ENCODE data around the gene CDH5.

The CDH5 gene

GRCh38 chr16:66390346-66391108 is 24.0 kb downstream of the CDH5 start:
- no peak for DNase-seq (ENCODE audit: low spot score)

DNA sequence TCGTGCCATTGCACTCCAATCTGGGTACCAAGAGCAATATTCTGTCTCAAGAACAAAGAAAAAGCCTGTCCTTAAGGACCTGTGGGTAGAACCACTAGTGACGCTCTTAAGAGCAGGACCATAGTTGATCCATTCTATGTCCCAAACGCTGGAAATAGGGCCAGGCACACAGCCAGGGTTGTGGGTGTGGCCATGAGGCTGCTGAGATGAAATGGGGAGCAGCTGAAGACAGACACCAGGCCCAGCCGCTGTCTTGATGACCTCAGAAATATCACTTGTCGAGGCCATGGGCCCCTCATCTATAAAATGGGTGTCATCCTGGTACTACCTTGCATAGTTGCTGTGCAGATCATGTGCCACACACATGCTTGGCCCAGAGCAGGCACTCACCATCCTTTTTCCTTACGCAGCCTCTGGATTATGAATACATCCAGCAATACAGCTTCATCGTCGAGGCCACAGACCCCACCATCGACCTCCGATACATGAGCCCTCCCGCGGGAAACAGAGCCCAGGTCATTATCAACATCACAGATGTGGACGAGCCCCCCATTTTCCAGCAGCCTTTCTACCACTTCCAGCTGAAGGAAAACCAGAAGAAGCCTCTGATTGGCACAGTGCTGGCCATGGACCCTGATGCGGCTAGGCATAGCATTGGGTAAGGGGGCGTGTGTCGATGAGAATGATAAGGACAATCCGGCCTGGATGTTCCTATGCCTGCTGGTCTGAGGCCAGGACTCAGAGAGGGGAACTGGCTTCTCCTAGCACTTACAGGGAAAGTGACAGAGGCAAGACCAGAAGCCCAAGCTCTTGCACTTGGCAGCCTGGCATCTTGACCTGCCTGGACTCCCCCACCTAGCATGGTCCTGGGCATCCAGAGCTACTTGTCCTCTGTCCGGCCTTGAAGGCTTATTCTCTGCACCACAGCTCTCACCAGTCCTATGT is 25.5 kb downstream of the CDH5 start:
- DNase-seq (ENCODE audit: low spot score) = no peak

- no peak for DNase-seq (ENCODE audit: low spot score)
Observed at GRCh38 chr16:66395806-66396555, 29.5 kb downstream of the CDH5 start.

- no peak for DNase-seq (ENCODE audit: low spot score)
Observed at GRCh38 chr16:66397736-66398433, 31.4 kb downstream of the CDH5 start.

DNA sequence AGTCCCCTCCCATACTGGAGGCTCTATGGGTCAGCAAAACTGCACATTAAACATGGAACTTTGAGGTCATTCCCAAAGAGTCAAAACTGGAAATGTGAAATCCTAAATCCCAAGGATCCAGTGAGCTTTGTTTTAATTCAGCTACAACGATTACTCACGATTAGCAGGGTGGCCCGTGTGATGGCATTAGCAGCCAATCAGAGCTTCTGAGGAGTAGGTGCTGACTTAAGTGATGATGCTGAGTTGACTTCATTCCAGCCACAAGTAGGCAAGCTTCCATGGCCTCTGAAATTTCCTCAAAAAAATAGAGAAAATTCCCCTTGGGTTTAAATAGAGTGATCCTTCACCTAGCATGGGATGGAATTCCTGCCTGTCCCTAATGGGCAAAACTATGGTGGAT is 32.5 kb downstream of the CDH5 start:
- DNase-seq (ENCODE audit: low spot score) = no peak

GRCh38 chr16:66399930-66400329 is 33.4 kb downstream of the CDH5 start:
- DNase-seq (ENCODE audit: low spot score) = no peak

GRCh38 chr16:66400503-66401380 is 34.3 kb downstream of the CDH5 start:
- DNase-seq (ENCODE audit: low spot score) = no peak

DNA sequence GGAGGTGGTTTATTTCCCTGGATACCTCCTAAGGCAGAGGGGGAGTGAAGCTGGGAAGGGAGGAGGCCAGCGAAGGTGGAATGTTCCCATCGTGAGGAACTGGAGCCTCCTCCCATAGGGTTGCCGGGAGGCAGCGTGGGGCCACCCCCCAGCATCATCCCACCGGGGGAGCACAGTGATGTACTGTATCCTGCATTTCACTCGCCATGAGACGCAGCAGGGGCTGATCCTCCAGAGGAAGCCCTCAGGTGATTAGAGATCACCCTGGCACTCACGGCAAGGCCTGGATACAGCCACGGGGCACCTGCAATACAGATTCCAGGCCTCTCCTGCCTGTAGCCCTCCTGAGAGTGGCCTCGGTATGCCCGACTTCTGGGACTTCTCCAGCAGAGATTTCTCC is 35.1 kb downstream of the CDH5 start:
- no peak for DNase-seq (ENCODE audit: low spot score)

GRCh38 chr16:66402166-66402565 is 35.7 kb downstream of the CDH5 start:
- DNase-seq (ENCODE audit: low spot score) = no peak

- no peak for DNase-seq (ENCODE audit: low spot score)
Observed at GRCh38 chr16:66402591-66403230, 36.2 kb downstream of the CDH5 start.

- no peak for DNase-seq (ENCODE audit: low spot score)
Observed at GRCh38 chr16:66403531-66404145, 37.1 kb downstream of the CDH5 start.

DNA sequence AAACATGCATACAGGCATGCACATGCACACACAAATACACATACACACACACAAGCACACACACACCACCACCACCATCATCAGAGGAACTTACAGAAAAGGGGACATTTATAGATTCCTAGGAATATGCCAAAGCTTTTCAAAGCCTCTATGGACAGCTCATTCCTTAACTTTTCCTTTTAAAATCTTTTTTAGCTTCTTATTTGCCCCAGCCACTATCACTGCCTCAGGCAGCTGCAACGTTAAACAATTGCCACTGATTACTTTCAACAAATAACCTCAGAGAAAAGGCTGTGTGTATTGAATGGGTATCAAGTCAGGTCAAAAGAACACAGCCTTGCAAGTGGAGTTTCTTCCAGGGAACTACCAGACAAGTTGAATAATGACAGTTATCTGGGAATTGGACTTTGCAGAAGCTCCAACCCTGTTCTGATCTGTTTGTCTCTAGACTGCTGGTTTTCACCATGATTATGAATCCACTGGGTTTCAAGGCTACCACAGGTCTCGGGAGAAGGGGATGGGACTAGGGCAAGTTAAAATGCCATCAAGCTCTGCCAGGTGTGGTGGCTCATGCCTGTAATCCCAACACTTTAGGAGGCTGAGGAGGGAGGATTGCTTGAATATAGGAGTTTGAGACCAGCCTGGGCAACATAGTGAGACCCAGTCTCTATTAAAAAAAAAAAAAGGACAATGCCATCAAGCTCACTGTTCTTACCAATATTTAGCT is 38.7 kb downstream of the CDH5 start:
- DNase-seq (ENCODE audit: low spot score) = no peak

DNA sequence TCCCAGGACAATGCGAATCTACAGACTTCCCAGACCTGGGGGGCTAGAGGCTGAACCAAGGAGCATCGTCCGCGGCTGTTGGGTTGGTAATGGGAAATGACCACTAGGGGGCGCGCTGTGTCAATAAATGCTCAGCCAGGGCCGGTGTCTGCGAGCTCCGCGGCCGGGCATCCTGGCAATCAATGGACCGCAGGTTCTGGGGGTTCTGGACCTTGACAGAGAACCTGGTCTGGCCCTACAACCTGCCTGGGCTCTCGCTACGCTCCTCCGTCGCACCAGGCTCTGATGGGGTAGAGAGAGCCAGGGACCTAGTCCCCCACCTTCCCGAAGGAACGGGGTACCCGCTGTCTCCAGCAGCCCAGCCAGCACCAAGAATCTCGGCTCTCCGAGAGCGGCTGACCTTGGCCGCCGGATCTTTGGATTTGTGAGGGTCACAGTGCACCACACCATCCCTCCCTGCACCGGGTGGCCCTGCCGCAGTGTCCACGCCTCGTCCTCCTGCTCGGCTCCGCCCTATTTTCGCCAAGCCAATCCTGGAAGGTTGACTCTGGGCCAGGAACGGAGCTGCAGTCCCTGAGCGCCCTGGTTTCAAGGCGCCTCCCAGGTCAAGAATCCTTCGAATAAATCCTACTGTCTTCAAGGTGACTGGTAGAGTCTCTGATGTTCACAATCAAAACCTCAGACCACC is 40.2 kb downstream of the CDH5 start:
- DNase-seq (ENCODE audit: low spot score) = peak; percentile 78

GRCh38 chr16:66408163-66409048 is 41.9 kb downstream of the CDH5 start:
- peak; percentile 65 for DNase-seq (ENCODE audit: low spot score)

DNA sequence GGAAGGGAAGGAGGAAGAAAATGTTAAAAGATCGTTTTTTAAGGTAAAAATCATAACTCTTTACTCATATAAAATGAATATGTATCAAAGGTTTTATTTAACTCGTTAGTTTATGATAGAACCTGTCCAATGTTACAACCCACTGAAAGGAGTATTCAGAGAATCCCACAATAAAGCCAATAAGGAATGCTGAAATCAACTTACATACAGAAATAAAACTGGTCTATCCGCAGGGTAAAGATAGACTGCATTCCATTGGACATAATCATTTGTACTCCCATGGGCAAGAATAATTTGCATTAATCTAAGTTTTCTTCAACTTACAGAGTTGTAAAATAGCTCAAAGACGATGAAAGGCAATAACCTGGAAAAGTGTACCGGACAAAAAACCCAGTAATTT is 42.7 kb downstream of the CDH5 start:
- DNase-seq (ENCODE audit: low spot score) = no peak

DNA sequence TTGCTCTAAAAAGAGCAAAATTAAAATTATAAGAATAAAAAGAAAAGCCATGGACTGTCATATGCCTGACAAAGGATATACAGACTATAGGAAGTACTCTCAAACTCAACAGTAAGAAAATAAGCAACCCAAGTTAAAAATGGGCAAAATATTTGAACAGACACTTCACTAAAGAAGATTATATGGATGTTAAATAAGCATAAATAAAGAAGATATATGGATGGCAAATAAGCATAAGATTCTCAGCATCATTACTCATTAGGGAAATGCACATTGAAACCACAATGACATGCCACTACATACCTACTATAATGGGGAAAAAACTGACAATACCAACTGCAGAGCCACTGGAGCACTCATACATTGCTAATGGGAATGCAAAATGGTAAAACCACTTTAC is 45.7 kb downstream of the CDH5 start:
- DNase-seq (ENCODE audit: low spot score) = no peak

DNA sequence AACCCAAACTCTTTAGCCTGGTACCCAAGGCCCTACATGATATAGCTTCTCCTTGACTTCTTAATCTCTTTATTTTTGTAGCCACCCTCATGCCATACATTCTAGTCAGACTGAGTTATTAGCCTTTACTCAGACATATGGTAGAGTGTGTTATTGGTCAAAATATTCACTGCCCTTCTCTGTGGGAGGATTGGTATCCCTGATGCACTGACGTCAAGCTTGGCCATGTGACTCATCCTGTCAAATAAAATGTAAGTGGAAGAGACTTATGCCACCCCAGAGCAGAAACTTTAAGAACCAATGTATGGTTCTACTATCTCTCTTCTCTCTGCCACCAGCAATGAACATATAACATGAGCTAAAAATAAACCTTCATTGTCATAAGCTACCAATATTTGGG is 48.4 kb downstream of the CDH5 start:
- no peak for DNase-seq (ENCODE audit: low spot score)

DNA sequence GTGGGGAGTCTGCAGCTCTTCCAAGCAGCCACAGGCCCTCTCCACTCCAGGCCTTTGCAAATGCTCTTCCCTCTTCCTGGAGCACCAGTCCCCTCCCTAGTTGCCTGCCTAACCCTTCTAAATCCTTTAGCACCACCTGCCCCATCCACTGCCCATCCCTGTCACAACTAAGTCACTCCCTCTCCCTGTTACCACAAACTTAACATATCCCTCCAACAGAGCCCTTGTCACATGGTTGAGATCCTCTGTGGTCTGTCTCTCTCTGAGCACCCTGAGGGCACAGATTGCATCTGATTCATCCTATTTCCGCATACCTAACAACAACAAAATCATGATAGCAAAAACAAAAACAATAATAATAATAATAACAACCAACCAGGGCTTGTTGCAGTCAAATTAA is 49.6 kb downstream of the CDH5 start:
- no peak for DNase-seq (ENCODE audit: low spot score)
